8988T (cell line): ENCODE measurements around the gene TLDC2.
"Not testable (repeated sequence)": the region's sequence is repeated elsewhere in the genome, so short reads cannot be mapped to it uniquely, and the experiment has no call there.

Experiments
- DNase-seq: peaks from one replicate; pipeline ENCODE4 v3.0.0; 2011

Gene TLDC2

DNA sequence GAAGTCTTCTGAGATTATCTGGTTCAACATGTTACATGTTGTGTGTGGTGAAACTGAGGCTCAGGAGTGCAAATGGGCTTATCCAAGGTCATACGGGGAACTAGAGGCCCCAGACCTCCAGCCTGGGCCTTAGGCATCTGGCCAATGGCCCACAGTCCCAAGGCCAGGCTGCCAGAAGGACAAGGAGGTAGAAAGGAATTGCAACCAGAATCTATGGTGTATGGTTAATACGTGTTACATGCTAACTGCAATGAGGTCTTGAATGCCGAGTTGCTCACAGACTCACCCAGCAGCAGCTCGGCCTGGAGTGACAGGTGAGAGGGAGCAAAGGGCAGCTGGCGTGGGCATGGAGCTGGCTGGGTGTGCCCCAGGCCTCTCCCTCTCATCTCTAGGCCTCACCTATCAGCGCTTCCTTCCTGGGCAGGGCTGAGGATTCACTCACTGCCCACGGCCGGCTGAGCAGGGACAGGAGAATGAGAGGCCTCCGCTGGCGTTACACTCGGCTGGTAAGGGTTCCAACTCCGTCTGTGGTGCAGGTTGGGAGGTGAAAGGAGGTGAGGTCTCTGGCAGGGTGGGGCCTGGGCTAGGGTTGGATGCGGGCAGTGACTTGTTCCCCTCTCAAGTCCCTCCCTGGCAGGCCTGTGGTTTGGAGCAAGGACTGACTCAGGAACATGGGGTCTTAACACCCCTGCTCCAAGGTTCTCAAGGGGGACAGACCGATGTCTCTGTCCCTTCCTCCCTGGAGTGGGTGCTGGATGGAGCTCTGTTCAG, at the start of gene TLDC2:
Gene TLDC2 (plus strand): TSS at position 437 of the 771 bp plus-strand sequence. CDS start 37 bp downstream, at position 474.
- no peak for DNase-seq

GRCh38 chr20:36826554-36827244, 49.2 kb upstream of the TLDC2 start:
- no peak for DNase-seq

- DNase-seq, result no peak
Observed at GRCh38 chr20:36827541-36828279, 48.2 kb upstream of the TLDC2 start.

DNA sequence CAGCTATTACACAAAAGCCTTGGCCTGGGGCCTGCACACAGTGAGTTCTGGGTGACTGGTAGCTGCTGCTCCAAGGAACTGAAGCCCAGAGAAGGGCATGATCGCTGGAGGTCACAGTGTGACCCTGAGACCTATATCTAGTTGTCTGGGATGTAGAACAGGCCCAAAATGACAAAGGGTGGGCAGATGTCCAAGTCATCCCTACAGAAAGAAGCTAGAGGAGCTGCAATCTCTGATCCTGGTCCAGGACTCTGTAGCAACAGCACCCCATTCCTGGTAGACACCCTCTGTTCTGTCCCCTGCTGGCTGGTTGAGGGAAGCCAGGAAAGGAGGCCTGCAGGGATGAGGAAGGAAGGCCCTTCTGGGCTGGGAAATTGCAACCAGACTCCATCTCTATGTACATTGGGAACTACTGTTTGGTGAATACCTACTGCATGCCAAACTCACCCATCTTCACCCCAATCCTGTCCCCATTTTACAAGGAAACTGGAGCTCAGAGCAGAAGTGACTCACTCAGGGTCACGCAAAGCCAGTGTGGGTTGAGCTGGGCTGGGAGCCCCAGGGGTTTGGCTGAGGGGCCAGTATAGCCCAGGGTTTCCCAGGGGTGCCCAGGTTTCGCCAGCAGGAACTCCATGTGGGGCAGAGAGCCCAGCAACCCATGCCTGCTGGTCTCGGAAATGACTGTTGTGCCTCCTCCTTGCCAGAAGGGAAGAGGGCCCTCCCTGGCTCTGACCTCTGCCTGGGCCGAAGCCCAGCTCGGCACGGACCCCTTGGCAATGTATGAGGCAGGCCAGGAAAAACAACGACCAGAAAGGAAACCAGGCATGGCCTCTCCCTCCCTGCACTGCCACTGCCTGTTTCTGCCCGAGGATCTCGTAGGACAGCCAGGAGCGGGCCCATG, 44.9 kb upstream of the TLDC2 start:
- DNase-seq, result no peak

DNA sequence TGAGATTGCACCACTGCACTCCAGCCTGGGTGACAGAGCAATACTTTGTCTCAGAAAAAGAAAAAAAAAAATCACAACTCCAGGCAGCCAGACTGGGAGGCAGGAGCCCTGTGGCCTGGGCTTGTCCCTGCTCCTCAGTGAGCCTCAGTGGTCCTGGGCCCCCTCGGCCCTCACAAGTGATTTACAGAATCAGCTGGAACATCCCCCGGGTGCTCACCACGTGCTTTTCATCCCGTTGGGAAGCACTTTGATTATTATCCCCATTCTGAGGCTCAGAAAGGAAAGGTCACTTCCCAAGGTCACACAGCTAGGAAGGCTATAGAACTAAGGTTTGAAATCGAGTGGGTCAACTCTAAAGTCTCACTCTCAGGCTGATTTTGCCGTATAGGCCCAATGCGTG, 43.1 kb upstream of the TLDC2 start:
- no peak for DNase-seq

GRCh38 chr20:36833275-36834020, 42.5 kb upstream of the TLDC2 start:
- no peak for DNase-seq

DNA sequence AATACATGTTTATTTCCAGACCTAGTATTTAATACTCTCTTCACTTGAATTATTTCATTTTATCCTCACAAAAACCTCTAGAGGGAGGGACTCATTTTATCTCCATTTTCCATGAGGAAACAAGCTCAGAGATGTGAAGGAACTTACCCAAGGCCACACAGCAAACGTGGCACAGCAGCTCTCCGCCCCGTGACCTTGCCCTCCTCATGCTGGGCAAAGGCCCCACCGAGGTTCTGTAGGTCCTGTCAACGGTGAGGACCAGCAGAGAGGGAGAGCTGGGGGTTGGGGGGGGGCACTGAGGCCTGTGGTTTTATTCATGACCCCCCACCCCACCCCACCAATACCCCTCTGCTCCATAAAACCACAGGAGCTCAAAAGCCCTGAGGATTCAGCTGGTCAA, 40.9 kb upstream of the TLDC2 start:
- no peak for DNase-seq

GRCh38 chr20:36835453-36836198, 40.3 kb upstream of the TLDC2 start:
- peak; percentile 93 for DNase-seq

GRCh38 chr20:36836591-36837269, 39.2 kb upstream of the TLDC2 start:
- DNase-seq, result no peak

- DNase-seq, result not testable (repeated sequence)
Observed at GRCh38 chr20:36838376-36838775, 37.6 kb upstream of the TLDC2 start.

DNA sequence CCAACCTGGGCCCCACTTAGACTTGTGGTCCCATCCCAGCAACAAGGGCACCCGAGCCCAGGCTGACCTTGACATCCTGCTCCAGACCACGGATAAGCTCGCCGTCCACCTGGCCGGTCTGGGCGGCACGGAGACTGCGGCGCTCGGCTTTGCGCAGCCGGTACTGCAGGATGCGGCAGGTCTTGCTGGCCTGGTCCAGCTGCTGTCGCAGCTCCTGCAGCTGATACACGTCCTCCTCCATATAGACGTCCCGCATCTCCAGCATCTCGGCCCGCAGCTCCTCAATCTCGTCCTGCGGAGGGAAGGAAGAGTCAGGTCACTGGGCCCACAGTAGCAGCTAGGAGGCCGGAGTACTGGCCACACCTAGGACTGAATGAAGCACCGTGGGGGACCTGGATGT, 36.8 kb upstream of the TLDC2 start:
- DNase-seq, result no peak

- DNase-seq, result not testable (repeated sequence)
Observed at GRCh38 chr20:36841030-36841429, 34.9 kb upstream of the TLDC2 start.

DNA sequence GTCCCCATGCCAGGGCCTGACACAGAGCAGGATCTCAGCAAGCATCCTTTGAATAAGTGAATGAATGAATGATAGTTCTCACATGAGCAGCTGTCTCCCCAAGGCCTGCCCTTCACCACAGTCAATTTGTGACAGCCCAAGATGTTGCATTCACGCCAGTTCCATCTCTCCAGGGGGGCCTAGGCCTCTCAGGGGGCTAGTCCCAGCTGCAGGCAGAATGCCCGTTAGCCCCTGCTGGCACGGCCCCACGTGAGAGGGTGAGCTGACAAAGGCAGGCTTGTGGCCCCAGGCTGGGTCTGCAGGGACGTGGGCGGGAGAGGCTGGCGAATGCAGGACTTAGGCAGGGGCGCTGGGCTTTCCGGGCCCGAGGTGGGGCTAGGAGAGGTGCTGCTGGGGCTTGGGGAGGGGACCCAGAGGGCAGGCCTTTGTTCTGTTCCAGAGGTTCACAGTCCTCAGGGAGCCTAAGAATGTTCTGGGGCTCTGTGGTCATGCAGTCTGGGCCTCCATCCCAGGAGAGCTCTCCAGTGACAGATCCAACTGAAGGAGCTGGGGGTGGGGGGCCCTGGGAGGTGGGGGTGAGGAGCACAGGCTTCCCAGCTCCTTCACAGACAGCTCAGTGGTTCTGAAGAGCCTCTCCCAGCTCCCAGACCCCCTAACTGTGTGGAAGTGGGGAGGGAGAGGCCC, 30.5 kb upstream of the TLDC2 start:
- no peak for DNase-seq

GRCh38 chr20:36847009-36847709, 28.8 kb upstream of the TLDC2 start:
- no peak for DNase-seq

- no peak for DNase-seq
Observed at GRCh38 chr20:36847710-36848040, 28.3 kb upstream of the TLDC2 start.

DNA sequence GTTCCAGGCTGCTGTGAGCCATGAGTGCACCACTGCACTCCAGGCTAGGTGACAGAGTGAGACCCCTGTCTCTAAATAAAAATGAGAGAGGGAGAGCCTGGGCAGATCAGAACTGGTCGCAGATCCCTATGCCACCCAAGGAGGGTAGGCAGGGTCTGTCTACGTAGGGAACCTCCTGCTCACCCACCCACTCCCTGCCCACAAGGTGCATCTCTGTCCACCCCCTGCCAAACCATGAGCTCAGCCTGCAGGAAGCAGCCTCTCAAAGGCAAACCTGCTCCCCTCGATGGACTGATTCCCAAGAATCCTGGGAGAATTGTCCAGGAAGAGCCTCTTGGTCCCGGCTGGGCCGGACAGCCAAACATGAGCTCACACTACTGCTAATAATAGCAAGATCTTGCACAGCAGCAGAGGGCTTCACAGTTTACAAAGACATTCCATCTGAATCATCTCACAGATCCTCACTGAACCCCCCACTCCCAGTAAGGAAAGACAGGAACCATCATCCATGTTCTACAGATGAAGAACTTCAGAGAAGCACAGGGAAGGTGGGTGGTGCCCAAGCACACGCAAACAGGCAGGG, 27.8 kb upstream of the TLDC2 start:
- no peak for DNase-seq

GRCh38 chr20:36848677-36849076, 27.3 kb upstream of the TLDC2 start:
- DNase-seq, result no peak

DNA sequence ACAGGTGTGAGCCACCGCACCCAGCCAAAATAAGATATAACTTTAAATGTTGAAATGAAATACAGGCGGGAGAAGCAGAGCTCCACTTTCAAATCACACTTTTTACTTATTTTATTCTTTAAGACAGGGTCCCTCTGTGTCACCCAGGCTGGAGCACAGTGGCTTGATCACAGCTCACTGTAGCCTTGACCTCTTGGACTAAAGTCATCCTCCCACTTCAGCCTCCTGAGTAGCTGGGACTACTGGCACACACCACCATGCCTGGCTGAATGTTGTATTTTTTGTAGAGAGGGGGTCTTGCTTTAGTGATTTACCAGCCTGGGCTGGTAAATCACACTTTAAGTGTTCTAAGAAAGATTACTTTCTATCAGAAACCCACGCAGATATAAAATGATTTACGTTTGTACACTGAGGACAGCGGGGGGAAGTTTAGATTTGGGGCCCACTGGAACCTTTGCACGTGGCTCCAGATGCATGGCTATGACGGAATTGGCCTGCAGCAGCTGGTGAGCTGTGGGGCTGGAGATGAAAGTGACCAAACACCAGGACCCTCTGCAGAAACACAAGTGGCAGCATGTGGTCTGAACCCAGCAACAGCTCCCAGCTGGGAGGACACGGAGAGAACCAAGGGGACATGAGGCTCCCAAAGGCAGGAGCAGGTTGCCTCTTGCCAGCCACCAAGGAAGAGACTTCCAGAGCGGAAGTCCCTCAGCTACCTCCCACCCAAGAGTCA, 26.4 kb upstream of the TLDC2 start:
- no peak for DNase-seq
